Right lobe of liver (tissue), 4 donors: ENCODE data around the gene CRISPLD2.

Experiments
- CTCF ChIP-seq, 4 donors: fragments of 200-600 bp in 3 of 4; fragments of 450-650 bp in 1 of 4; IDR thresholded peaks; one replicate each; pipeline versions ENCODE4 v1.5.1 to v1.8.0; 2016 to 2022; ENCODE audit warnings: antibody characterized with exemption in 4 of 4, mild to moderate bottlenecking in 2 of 4
- POLR2A ChIP-seq: fragments of 450-650 bp; IDR thresholded peaks from one replicate; pipeline ENCODE4 v1.6.1; 2017; ENCODE audit warnings: antibody characterized with exemption, mild to moderate bottlenecking
- donor health status: DM: no; HTN: no; CAD: no.
- donor health status: DM: no; HTN: no; CAD: no.
- donor health status: DM: no; HTN: yes; CAD: no.

- TF ChIP-seq CTCF (IDR thresholded peaks at IDR 0.05) (no peak), POLR2A (no peak)
Measured at GRCh38 chr16:84823926-84824325, 4.1 kb downstream of the CRISPLD2 start.
